ENCODE data around the gene C2orf68.
"Not testable (repeated sequence)": the region's sequence is repeated elsewhere in the genome, so short reads cannot be mapped to it uniquely, and the experiment has no call there.

The C2orf68 gene

DNA sequence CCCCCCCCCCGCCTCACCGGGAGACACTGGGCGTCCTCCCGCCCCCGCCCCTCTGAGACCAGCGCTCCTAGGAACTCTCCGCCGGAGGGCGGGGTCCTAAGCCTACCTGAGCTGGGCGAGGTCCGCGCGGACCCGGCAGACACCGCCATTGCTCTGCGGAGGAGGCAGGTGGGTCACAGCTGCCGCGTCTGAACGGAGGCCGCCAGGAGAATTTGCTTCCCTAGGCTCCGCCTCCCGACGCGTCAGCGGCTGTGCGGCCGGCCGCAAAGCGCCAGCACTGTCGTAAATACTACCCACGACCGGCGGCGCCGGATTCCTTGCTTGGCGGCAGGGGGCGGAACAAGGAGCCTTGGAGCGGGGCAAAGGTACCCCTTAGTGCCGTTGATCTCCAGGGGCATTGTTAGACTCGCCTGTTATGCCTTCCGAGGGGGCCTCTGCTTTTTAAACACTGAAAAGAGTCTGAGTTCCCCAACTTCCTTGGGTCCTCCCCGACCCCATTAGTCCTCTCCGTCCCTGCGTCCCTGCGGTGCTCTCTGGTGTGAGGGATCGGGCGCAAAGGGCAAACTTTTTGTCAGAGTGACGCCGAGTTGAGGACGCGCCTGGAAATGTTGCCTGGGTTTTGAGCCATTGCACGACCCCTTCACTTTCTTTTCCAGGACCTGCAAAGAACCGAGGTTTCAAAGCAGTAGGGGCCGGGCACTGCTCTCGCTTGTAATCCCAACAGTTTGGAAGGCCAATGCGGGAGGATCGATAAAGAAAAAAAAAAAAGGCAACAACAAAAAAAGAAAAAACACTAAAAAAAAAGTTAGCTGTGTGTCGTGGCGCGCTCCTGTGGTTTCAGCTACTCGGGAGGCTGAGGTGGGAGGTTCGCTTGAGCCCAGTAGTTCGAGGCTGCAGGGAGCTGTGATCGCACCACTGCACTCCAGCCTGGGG, 50.3 kb downstream of the C2orf68 start, which contains the start of gene GGCX:
TSS of gene GGCX (minus strand) at position 214 of the 933 bp plus-strand sequence. CDS start at position 149, 65 bp downstream.
- TF ChIP-seq, protein P1, sequence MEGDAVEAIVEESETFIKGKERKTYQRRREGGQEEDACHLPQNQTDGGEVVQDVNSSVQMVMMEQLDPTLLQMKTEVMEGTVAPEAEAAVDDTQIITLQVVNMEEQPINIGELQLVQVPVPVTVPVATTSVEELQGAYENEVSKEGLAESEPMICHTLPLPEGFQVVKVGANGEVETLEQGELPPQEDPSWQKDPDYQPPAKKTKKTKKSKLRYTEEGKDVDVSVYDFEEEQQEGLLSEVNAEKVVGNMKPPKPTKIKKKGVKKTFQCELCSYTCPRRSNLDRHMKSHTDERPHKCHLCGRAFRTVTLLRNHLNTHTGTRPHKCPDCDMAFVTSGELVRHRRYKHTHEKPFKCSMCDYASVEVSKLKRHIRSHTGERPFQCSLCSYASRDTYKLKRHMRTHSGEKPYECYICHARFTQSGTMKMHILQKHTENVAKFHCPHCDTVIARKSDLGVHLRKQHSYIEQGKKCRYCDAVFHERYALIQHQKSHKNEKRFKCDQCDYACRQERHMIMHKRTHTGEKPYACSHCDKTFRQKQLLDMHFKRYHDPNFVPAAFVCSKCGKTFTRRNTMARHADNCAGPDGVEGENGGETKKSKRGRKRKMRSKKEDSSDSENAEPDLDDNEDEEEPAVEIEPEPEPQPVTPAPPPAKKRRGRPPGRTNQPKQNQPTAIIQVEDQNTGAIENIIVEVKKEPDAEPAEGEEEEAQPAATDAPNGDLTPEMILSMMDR (conservative IDR thresholded peaks at IDR 0.05; ENCODE audit: low read depth, low read length) = peak; percentile 15
- H3K4me3 ChIP-seq (ENCODE audit: low read depth, low read length) = peak within 1 kb of the TSS; percentile 71
- peak; percentile 94 for DNase-seq (ENCODE audit: low read depth)

DNA sequence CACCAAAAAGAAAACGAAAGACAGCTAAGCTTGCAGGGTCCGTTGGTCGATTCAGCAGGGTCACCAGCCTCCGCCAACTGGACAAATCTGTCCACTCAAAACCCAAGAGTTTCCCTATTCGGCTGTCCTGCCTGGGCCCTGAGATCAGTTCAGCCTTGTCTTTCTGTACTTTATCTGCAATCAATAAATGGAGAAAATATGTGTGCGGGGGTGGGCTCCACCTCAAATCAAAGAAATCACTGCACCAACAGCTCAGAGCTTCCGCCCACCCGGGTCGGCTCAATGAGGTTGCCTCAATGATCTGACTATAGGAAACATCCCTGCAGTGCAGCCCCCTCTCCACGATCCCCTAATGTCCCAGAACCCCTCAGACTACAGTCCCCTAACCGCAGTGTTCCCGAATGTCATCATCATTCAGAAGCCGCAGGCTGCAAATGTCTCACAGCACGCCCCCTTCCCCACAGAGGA, 51.0 kb downstream of the C2orf68 start:
- H3K4me3 ChIP-seq (ENCODE audit: low read depth, low read length) = peak overlapping the region; percentile 71
- DNase-seq (ENCODE audit: low read depth) = no peak
- TF ChIP-seq, protein P1 (conservative IDR thresholded peaks at IDR 0.05; ENCODE audit: low read depth, low read length) = no peak

DNA sequence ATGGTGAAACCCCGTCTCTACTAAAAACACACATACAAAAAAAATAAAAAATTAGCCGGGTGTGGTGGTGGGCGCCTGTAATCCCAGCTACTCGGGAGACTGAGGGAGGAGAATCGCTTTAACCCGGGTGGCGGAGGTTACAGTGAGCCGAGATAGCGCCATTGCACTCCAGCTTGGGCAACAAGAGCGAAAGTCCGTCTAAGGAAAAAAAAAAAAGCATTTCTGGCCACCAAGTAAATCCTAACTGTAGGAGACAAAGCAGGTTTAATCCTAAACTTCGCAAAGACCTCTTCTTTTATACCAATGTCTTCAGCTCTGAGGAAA, 51.5 kb downstream of the C2orf68 start:
- DNase-seq (ENCODE audit: low read depth) = not testable (repeated sequence)
- peak overlapping the region; percentile 71 for H3K4me3 ChIP-seq (ENCODE audit: low read depth, low read length)

DNA sequence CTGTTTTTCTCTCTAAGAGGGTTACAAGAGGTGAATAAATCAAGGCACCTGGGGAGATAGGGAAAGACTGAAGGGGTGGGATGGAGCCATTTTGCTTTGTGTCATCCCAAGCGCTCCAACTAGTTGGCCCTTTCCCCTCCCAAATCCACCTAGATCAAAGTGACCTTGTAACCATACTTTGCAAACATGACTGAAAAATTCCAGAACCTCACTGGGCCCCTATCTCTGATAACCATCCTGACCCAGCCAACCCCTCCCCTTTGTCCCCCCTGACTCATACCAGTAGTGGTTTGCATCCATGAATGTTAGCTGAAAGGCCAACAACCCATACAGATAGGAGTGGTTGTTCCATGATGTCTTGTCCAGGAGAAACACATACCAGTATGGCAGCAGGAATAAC, 53.7 kb downstream of the C2orf68 start:
- H3K4me3 ChIP-seq (ENCODE audit: low read depth, low read length) = no peak overlapping the region
- DNase-seq (ENCODE audit: low read depth) = no peak
- TF ChIP-seq, protein P1 (conservative IDR thresholded peaks at IDR 0.05; ENCODE audit: low read depth, low read length) = no peak

DNA sequence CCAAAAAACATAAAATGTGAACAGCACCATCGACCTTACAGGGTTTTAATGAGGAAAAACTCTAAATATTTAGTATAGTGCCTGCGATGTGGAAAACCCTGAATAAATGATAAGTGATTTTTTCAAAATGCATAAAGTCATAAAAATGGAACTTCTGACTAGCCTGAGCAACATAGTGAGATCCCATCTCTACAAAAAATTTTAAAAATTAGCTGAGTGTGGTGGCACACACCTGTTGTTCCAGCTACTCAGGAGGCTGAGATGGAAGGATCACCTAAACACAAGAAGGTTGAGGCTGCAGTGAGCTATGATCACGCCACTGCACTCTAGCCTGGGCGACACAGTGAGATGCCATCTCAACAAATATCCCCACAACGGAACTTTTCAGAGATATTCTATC, 54.7 kb downstream of the C2orf68 start:
- TF ChIP-seq, protein P1 (conservative IDR thresholded peaks at IDR 0.05; ENCODE audit: low read depth, low read length) = no peak
- H3K4me3 ChIP-seq (ENCODE audit: low read depth, low read length) = no peak overlapping the region
- no peak for DNase-seq (ENCODE audit: low read depth)
